HG02970 (cell line): ENCODE results near the gene NEURL1.

ENCODE experiments used
- ATAC-seq: cut with Tn5 transposase; IDR thresholded peaks from one replicate; pipeline ENCODE4 v1.9.1; 2021; ENCODE audit warnings: mild to moderate bottlenecking, moderate library complexity, moderate number of reproducible peaks; ENCODE audit not compliant: unreplicated experiment, low FRiP score

Gene NEURL1

DNA sequence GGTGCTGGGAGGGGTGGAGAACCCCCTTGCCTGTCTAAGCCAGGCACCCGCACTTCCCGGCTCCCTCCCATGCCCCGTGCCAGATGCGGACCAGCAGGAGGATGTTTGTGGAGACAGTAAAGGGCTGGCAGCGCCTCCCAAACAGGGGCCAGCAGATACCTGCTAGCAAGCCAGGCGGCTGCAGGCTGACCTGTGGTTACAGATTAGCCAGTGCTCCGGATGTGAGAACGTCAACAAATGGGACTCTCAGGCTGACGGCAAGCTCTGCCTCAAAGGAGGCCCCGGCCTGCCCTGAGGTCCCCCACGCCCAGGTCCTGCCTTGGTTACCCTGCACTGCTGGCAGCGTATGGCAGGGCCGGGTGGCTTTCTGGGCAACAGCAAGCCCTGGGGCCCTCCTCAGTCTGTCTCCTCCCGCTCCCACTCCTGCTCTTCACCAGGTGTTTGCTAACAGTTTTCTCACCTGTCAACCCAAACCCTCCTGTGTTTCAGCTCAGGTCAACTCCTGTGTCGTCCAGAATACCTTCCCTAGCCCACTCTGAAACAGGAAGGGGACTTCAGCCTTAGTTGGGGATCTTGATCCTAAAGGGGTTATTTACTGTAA, 85.4 kb downstream of the NEURL1 start:
- ATAC-seq: no peak

DNA sequence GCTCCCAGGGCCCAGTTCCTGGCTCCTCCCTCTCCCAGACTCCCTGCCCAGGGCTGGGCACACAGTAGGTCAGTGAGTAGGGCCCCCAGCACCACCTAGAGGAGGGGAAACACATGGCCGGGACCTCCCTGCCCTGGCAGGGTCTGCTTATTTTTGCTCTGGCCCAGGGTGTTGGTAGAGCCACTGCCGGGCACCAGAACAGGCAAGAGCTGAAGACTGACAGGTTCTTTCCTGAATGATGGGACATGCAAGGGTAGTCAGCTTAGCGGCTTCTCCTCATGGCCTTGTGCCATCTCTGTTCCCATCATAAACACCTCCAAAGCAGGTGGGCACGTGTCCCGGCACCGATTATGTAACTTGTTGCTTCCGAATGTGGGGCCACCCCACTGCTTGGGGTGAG, 86.5 kb downstream of the NEURL1 start:
- ATAC-seq: no peak

- no peak for ATAC-seq
Measured at GRCh38 chr10:103580430-103580829, 86.9 kb downstream of the NEURL1 start.

- no peak for ATAC-seq
Measured at GRCh38 chr10:103581499-103581898, 88.0 kb downstream of the NEURL1 start.

DNA sequence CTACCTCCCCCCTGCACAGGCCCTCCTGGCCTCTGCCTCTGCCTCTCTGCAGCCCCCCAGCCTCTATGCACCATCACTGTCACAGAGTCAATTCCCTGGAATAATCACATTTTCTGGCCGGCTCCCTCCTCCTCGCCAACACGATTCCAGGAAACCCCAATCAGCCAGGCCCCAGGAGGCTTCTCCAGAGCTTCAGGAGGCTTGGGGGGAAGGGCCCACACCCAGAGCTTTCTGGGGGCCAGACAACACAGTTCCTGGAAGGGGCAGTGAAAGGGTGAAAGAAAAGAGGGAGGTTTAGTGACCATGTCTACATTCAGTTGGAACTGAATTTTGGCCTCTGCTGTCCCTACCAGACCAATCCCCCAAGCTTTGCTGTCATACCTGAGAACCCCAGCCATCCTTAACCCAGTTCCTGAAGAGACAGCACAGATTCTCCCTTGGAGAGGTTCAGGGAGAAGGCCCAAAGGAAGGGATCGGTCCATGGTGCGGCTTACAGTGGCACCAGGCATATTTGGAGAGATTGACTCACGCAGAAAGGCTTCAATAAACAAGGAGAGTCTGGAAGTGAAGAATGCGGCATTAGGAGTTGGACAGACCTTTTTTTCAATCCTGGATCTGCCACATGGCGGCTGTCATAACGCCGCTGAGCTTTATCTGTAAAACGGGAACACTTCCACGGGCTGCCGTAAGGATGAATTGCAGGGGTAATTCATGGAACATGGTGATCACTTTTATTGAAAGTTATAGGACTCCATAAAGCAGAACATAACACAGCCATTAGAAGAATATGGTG, 89.0 kb downstream of the NEURL1 start:
- ATAC-seq: no peak

GRCh38 chr10:103583871-103584215, 90.3 kb downstream of the NEURL1 start:
- no peak for ATAC-seq

DNA sequence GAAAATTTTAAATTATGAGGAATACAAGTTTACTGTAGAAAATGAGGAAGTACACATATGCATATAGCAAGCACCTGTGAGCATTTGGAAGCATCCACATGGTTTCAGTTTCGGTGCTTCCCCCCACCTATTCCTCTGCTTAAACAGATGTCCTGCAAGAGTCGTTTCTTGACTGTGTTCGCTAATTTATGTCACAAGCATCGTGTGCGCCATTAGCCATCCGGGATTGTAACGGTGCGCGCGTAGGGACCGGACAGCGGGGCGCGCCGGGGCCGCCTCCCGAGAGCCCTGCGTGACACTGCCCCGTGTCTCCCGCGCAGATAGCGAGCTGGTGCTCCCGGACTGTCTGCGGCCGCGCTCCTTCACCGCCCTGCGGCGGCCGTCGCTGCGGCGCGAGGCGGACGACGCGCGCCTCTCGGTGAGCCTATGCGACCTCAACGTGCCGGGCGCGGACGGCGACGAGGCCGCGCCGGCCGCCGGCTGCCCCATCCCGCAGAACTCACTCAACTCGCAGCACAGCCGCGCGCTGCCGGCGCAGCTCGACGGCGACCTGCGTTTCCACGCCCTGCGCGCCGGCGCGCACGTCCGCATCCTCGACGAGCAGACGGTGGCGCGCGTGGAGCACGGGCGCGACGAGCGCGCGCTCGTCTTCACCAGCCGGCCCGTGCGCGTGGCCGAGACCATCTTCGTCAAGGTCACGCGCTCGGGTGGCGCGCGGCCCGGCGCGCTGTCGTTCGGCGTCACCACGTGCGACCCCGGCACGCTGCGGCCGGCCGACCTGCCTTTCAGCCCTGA, 90.9 kb downstream of the NEURL1 start:
- no peak for ATAC-seq

DNA sequence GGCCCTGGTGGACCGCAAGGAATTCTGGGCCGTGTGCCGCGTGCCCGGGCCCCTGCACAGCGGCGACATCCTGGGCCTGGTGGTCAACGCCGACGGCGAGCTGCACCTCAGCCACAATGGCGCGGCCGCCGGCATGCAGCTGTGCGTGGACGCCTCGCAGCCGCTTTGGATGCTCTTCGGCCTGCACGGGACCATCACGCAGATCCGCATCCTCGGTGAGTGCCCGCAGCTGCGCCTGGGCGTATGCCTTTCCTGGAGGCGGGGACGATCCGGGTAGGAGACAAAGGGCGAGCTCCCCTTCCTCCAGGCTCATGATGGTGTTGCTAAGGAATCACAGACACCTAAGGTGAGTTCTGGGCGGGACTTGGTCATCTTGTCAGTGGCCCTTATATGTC, 91.5 kb downstream of the NEURL1 start:
- ATAC-seq: no peak

DNA sequence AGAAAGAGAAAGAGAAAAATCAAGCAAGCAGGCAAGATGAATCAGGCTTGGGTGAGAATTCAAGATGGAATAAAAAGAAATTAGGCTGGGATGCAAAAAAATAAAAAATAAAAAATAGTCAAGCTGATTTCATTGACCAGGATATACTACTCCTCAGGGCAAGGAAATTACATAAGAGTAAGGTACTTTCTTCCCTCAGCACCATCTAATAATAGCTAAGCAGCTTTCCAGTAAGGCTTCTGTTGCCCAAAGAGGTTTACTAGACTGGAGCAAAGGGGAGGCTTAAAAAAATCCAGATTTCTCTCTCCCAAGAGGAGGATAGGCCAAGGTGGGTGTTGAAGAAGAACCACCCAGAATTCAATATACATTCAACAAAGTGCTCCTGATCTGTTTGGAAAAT, 93.6 kb downstream of the NEURL1 start:
- no peak for ATAC-seq

GRCh38 chr10:103589074-103589630, 95.6 kb downstream of the NEURL1 start:
- ATAC-seq: no peak

- no peak for ATAC-seq
Measured at GRCh38 chr10:103590060-103590459, 96.6 kb downstream of the NEURL1 start.

GRCh38 chr10:103590744-103591291, 97.3 kb downstream of the NEURL1 start:
- ATAC-seq: no peak

GRCh38 chr10:103592186-103593021, 98.9 kb downstream of the NEURL1 start:
- ATAC-seq: no peak

DNA sequence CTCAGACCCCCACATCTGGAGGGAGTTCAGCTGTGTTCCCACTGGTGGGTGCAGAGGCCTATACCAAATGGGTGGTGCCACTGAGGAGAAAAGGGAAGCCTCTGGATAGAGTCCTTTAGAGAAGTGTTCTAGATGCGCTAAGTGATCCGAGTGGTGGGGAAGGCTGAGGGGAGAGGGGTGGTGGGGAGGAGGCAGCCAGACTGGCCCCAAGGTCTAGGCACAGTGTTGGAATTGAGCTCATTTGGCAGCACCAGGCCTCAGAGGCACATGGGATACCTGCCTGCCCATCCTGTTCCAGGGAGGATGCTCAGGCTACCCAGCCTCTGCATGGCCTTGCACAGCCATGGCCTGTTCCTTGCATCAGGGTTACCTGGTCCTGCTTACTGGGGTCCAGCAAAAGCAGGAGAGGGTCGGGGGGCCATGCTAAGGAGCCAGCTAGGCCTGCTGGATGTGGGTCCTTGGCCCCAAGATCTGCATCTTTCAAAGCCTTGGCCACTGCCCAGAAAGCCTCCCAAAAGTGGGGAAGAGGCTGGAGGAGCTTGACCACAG, 99.6 kb downstream of the NEURL1 start:
- ATAC-seq: no peak

DNA sequence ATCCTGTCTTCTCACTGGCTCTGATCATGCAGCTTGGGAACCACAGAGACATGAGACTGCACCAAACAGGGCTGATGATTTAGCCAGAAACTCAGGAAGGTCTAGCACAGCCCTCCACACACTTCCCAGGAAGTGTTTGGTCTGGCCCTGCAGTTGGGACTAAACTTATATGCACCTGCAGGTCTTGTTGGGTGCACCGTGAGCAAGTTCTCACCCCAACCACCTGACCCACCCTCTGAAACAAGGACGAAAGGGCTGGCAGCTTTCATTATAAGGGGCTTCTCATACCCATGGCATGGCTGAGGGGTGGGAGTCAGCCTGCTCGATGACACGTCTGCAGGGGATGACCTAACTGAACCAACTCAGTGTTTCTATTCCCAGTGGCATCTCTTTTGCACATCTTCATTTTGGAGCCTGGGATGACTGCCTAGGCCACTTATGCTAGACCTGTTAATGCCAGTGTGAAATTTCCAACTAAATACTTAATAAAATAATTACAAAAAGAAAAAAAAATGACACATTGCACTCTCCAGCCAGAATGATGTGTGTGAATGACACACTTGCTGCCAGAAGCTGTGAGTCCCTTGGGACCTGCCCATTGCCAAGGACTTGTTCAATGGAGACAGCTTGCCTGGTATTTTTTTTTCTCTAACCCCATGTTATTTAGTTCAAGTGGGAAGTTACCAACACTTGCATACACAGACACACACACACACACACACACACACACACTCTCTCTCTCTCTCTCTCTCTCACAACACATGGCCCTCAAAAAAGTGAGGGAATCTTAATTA, 102.6 kb downstream of the NEURL1 start:
- no peak for ATAC-seq

DNA sequence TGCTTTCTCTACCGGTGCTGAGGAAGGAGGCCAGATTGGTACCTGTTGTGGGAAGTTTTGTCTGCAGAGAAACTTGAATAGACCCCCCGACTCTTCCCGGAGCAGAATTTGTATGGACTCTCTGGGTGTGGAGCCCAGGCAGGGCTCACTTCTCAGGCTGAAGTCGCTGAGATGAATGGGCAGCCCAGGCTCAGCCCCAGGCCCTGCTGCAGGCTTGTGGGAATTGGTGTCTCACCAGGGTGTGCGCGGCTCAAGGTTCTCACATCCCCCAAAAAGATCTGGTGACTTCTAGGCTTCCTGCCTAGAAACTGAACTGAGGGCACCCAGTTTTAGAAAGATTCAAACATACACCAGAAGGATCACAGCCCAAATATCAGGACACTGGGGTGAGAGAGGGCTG, 103.5 kb downstream of the NEURL1 start:
- ATAC-seq: no peak

GRCh38 chr10:103598654-103599115, 105.2 kb downstream of the NEURL1 start:
- no peak for ATAC-seq

- no peak for ATAC-seq
Measured at GRCh38 chr10:103599211-103599610, 105.7 kb downstream of the NEURL1 start.

GRCh38 chr10:103599907-103600306, 106.4 kb downstream of the NEURL1 start:
- no peak for ATAC-seq
